Neutrophil (primary cell): ENCODE data around the gene L3MBTL1.
A peak's percentile ranks its signal among the peaks of the same experiment; 100 is the strongest.

Source experiments
- H3K27ac ChIP-seq: fragments of 200-600 bp; sonication (generic); 2 replicates; pipeline ENCODE4 v1.5.1; 2016; ENCODE audit warnings: mild to moderate bottlenecking, moderate library complexity
- H3K27me3 ChIP-seq: fragments of 200-600 bp; sonication (generic); 2 replicates; pipeline ENCODE4 v1.6.0; 2016; ENCODE audit warnings: mild to moderate bottlenecking
- H3K36me3 ChIP-seq: fragments of 200-600 bp; sonication (generic); 2 replicates; pipeline ENCODE4 v1.5.1; 2017
- H3K4me1 ChIP-seq, 2 experiments: fragments of 200-600 bp in 1 of 2; sonication (generic) in 1 of 2; 1 replicate in 1 of 2; 2 replicates in 1 of 2; pipeline versions ENCODE4 v1.5.1 to v1.6.1; 2013 to 2016; ENCODE audit warnings: low read depth in 1 of 2, low read length in 1 of 2, mild to moderate bottlenecking in 1 of 2, moderate library complexity in 1 of 2; ENCODE audit not compliant: control insufficient read depth in 1 of 2, insufficient read depth in 1 of 2
- H3K4me3 ChIP-seq, 2 experiments: fragments of 200-600 bp in 1 of 2; sonication (generic) in 1 of 2; 1 replicate in 1 of 2; 2 replicates in 1 of 2; pipeline ENCODE4 v1.5.1; 2013 to 2016; ENCODE audit warnings: low read depth in 1 of 2, low read length in 1 of 2, mild to moderate bottlenecking in 1 of 2, moderate library complexity in 1 of 2
- H3K9me3 ChIP-seq: fragments of 200-600 bp; sonication (generic); 2 replicates; pipeline ENCODE4 v1.5.1; 2016
- CTCF ChIP-seq: fragments of 200-600 bp; sonication (generic); IDR thresholded peaks from 2 replicates; pipeline ENCODE4 v1.5.1; 2016; ENCODE audit warnings: antibody characterized with exemption

Gene L3MBTL1

GRCh38 chr20:43536817-43537440 lies 29.4 kb downstream of the L3MBTL1 start:
- H3K4me3 ChIP-seq = no peak overlapping the region
- H3K9me3 ChIP-seq = no peaks in the 10 kb centered on the region
- peaks cover 15% of the 10 kb centered on the region for H3K36me3 ChIP-seq
- TF ChIP-seq CTCF = no peak
- peaks cover 23 to 25% of the 10 kb centered on the region in 2 experiments for H3K4me1 ChIP-seq
- no peaks in the 10 kb centered on the region for H3K27me3 ChIP-seq
- H3K27ac ChIP-seq = peak overlapping the region; percentile 81

DNA sequence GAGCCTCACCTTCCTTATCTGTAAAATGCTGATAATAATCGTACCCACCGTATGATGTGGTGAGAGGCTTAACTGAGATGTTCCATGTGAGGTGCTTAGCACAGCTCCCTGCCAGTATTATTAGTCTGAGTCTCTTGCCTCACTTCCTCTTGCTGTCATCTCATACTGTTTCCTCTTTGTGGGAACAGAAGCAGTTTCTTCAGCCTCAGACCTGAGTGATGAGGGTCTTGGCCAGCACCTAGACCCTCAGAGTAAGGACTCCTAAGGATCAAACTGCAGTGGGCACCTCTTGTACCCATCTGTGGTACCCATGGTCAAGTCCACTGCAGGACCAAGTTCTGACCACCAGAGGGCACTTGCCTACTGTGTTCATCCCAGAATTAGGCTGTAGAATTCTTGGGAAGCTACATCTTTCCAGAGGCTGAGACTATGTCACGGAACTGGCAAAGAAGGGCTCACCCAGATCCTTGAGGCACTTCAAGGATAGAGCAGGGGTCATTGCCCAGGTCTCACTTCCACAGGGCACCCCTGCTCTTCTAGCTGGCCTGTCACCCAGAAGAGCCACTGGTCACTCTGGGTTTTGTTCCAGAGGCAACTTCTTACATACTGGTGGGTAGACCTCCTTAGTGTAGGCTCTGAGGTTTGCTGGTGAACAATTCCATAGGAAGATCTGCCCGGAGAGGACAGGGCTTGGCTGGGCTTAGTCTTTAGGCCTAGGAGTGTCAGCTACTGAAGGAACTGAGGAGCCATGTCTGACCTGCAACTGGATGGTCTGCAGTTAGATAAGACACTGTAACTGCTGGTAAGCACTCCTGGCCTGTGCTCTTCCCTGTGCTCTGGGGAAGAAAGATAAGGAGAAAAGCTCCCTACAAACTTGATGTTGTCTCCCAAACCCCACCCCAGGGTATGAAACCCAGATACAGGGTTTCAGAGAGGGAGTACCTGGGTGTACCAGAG lies 30.7 kb downstream of the L3MBTL1 start:
- peaks cover 15% of the 10 kb centered on the region for H3K36me3 ChIP-seq
- H3K27ac ChIP-seq = peak overlapping the region; percentile 81
- peak; percentile 62 for TF ChIP-seq CTCF
- H3K4me3 ChIP-seq = peak overlapping the region in 1 of 2 experiments; percentile 11
- H3K4me1 ChIP-seq = peaks cover 23 to 25% of the 10 kb centered on the region in 2 experiments
- H3K9me3 ChIP-seq = no peaks in the 10 kb centered on the region
- H3K27me3 ChIP-seq = no peaks in the 10 kb centered on the region

- H3K27ac ChIP-seq = no peak overlapping the region
- no peaks in the 10 kb centered on the region for H3K9me3 ChIP-seq
- H3K36me3 ChIP-seq = peaks cover 15% of the 10 kb centered on the region
- TF ChIP-seq CTCF = no peak
- no peaks in the 10 kb centered on the region for H3K27me3 ChIP-seq
- H3K4me3 ChIP-seq = no peak overlapping the region
- peaks cover 23 to 25% of the 10 kb centered on the region in 2 experiments for H3K4me1 ChIP-seq
These were observed 31.6 kb downstream of the L3MBTL1 start for GRCh38 chr20:43538878-43539700.

- no peak for TF ChIP-seq CTCF
- H3K36me3 ChIP-seq = peaks cover 12% of the 10 kb centered on the region
These were observed 32.6 kb downstream of the L3MBTL1 start for GRCh38 chr20:43539975-43540672.

DNA sequence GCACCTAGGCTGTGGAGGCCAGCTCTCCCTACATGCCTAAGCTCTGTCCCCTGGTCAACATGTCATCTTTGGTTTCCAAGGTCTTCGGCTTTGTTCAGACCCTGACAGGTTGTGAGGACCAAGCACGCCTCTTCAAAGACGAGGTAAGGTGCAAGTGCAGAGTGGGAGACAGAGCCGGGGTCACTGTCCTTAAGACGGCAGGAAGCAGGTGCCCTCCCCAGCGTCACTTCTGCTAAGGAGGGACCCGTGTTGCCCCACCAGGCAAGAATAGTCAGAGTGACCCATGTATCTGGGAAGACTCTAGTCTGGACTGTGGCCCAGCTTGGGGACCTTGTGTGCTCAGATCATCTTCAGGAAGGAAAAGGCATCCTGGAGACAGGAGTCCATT lies 33.2 kb downstream of the L3MBTL1 start:
- Histone ChIP-seq H3K4me3 (no peak overlapping the region), H3K9me3 (no peaks in the 10 kb centered on the region), H3K4me1 (peaks cover 23 to 25% of the 10 kb centered on the region in 2 experiments), H3K27me3 (no peaks in the 10 kb centered on the region), H3K27ac (no peak overlapping the region), H3K36me3 (peaks cover 12% of the 10 kb centered on the region)
- no peak for TF ChIP-seq CTCF

More at GRCh38 chr20:43539975-43540672, 32.6 kb downstream of the L3MBTL1 start:
- Histone ChIP-seq H3K9me3 (no peaks in the 10 kb centered on the region), H3K4me3 (no peak overlapping the region), H3K4me1 (peaks cover 23 to 25% of the 10 kb centered on the region in 2 experiments), H3K27ac (no peak overlapping the region), H3K27me3 (no peaks in the 10 kb centered on the region)
